ENCODE results near the gene TSPAN18. TPM values are rescaled to one million over a fixed set of nuclear protein-coding genes. Genes with fewer than 3 reads are reported as not detected.

TSPAN18 gene
- total and polyA plus RNA-seq, 2 of the 8 experiments (the other 6 are each of a cell fraction or from before 2014, with no cell fraction given): 5.2 to 10.2 TPM

GRCh38 chr11:44914105-44914504 is 187.3 kb downstream of the TSPAN18 start:
- 84% methylated on average over 2 of the region's 2 CpGs; no CpG with 5 or more reads in 1 of the 2 experiments for WGBS, 2 experiments (ENCODE audit: extremely low coverage in 1 of 2, insufficient coverage in 1 of 2, insufficient read length in 1 of 2, insufficient replicate concordance in 2 of 2, low coverage in 1 of 2, low lambda C conversion rate in 2 of 2, missing lambda C conversion rate in 1 of 2)
- peaks cover 0 to 29% (median 6%) of the 10 kb centered on the region in 4 experiments; a peak in 6 of 7 replicates for H3K4me1 ChIP-seq (replicated peaks in 1 of 4; ENCODE audit: control insufficient read depth in 3 of 4, insufficient read depth in 4 of 4, low read length in 3 of 4)
- TF ChIP-seq SIN3A (conservative IDR thresholded peaks at IDR 0.05 in 1 of 2, IDR thresholded peaks at IDR 0.05 in 1 of 2; ENCODE audit: low read depth in 1 of 2, low read length in 2 of 2) (no peak), SIX5 (IDR thresholded peaks at IDR 0.05; ENCODE audit: low read depth, low read length) (no peak), POLR2A (IDR thresholded peaks at IDR 0.05; ENCODE audit: control extremely low read depth in 1 of 2, low read depth in 2 of 2, low read length in 2 of 2) (no peak), RFX5 (IDR thresholded peaks at IDR 0.05; ENCODE audit: borderline replicate concordance, low read depth, low read length) (no peak), RBBP5 (IDR thresholded peaks at IDR 0.05; ENCODE audit: borderline replicate concordance, low read depth, low read length) (no peak), TAF1 (IDR thresholded peaks at IDR 0.05; ENCODE audit: low read depth, low read length) (no peak), SUZ12 (IDR thresholded peaks at IDR 0.05; ENCODE audit: low read length) (no peak), SP2 (IDR thresholded peaks at IDR 0.05; ENCODE audit: low read length) (no peak), CTCF (IDR thresholded peaks at IDR 0.05; ENCODE audit: control extremely low read depth in 1 of 3, insufficient read depth in 1 of 3, low read depth in 1 of 3, low read length in 3 of 3) (no peak), KDM5A (IDR thresholded peaks at IDR 0.05; ENCODE audit: low read length) (no peak), FOSL1 (IDR thresholded peaks at IDR 0.05; ENCODE audit: insufficient read depth, low read depth, low read length) (no peak), CBX5 (IDR thresholded peaks at IDR 0.05; ENCODE audit: low read depth, low read length) (no peak)

More at GRCh38 chr11:44914105-44914504, 187.3 kb downstream of the TSPAN18 start:
- H3K27me3 ChIP-seq (replicated peaks in 1 of 4; ENCODE audit: control insufficient read depth in 3 of 4, extremely low read depth in 1 of 4, insufficient read depth in 3 of 4, low read length in 3 of 4): no peaks in the 10 kb centered on the region; a peak in 2 of 7 replicates
- H3K4ac ChIP-seq (replicated peaks; ENCODE audit: insufficient read length, low read depth, low read length): no peak overlapping the region
- no peak overlapping the region for H2AFZ ChIP-seq (ENCODE audit: low read length)
- H4K8ac ChIP-seq (ENCODE audit: extremely low read depth, insufficient read depth, low read length): no peak overlapping the region
- H2BK12ac ChIP-seq (ENCODE audit: low read depth, low read length): no peak overlapping the region
- no peak for FAIRE-seq
- H3K4me3 ChIP-seq (ENCODE audit: extremely low read depth in 1 of 4, insufficient read depth in 2 of 4, low read depth in 3 of 4, low read length in 4 of 4): no peak overlapping the region
- 0 out of 4 replicates have a peak, but pooled peaks cover 0 to 3% of the 10 kb centered on the region in 2 experiments for H3K79me2 ChIP-seq (ENCODE audit: control insufficient read depth in 1 of 2, insufficient read depth in 2 of 2, low read length in 2 of 2)
- H3K9ac ChIP-seq (replicated peaks in 1 of 4; ENCODE audit: extremely low read depth in 1 of 4, low read depth in 3 of 4, low read length in 3 of 4): no peak overlapping the region
- no peak overlapping the region for H3K23ac ChIP-seq (ENCODE audit: insufficient read length)
- no peak overlapping the region for H3K4me2 ChIP-seq (ENCODE audit: insufficient read depth in 1 of 2, low read depth in 2 of 2, low read length in 2 of 2)
- H3K9me3 ChIP-seq (ENCODE audit: insufficient read depth in 2 of 2, low read depth in 1 of 2, low read length in 1 of 2): no peaks in the 10 kb centered on the region
- H3K23me2 ChIP-seq (ENCODE audit: low read depth, low read length): no peaks in the 10 kb centered on the region
- no peak for DNase-seq (ENCODE audit: low read depth in 1 of 2, low spot score in 2 of 2)
- no peak overlapping the region for H3K18ac ChIP-seq (ENCODE audit: extremely low read depth, low read length)
- H3K14ac ChIP-seq (ENCODE audit: insufficient read length): no peak overlapping the region
- H4K5ac ChIP-seq (ENCODE audit: insufficient read length, low read depth, low read length): no peak overlapping the region
- peaks cover 0 to 3% of the 10 kb centered on the region in 2 experiments for H4K20me1 ChIP-seq (replicated peaks in 1 of 2; ENCODE audit: control insufficient read depth in 1 of 2, insufficient read depth in 2 of 2, low read length in 2 of 2)
- no peak overlapping the region for H3K27ac ChIP-seq (ENCODE audit: low read depth, low read length)
- ChIA-PET CTCF (ENCODE audit: partially characterized antibody) (interaction anchor here (0.9 to 7.1 kb wide), 7 partner anchors 13 to 297 kb away, joined by 3 to 63 read pairs (median 4); no protein-coding TSS in a partner anchor), POLR2A (ENCODE audit: partially characterized antibody) (interaction anchor here (1.2 kb wide), 1 partner anchor 24 kb away, joined by 3 read pairs; no protein-coding TSS in a partner anchor)
- no peaks in the 10 kb centered on the region for H3K36me3 ChIP-seq (ENCODE audit: control insufficient read depth in 2 of 4, insufficient read depth in 4 of 4, low read length in 3 of 4)
- no peak overlapping the region for H2BK5ac ChIP-seq (ENCODE audit: low read depth, low read length)
- no peak overlapping the region for H2BK120ac ChIP-seq (replicated peaks; ENCODE audit: low read depth, low read length)
- H3K79me1 ChIP-seq (ENCODE audit: low read depth, low read length): no peaks in the 10 kb centered on the region
- H3K56ac ChIP-seq (replicated peaks; ENCODE audit: insufficient read length, low read depth, low read length): no peak overlapping the region
- no peak overlapping the region for H2BK15ac ChIP-seq (ENCODE audit: low read length)
- H2AK5ac ChIP-seq (ENCODE audit: low read depth, low read length): no peak overlapping the region
- H4K91ac ChIP-seq (replicated peaks; ENCODE audit: insufficient read length, low read length): no peak overlapping the region
- H2BK20ac ChIP-seq (ENCODE audit: low read length): no peak overlapping the region
